SK-N-SH (cell line): Measurements from ENCODE around the gene CHST7. TPM values are rescaled to one million over a fixed set of nuclear protein-coding genes. Genes with fewer than 3 reads are reported as not detected.

Source experiments
- CTCF ChIA-PET: fragments of 300-600, 350-600 bp; formaldehyde crosslinking; extraction: SDS; loops from one replicate; lab custom pipeline; 2021; lab: Yijun Ruan, JAX
- POLR2A ChIA-PET: fragments of 350-600 bp; sonication (Branson Sonifier 250); formaldehyde crosslinking; extraction: SDS; loops from one replicate; lab custom pipeline; 2020; ENCODE audit warnings: antibody characterized with exemption, inconsistent platforms; lab: Yijun Ruan, JAX
- DNase-seq: peaks from one replicate; pipeline ENCODE4 v3.0.0; 2012
- H2AFZ ChIP-seq: fragments of 200-600 bp; sonication (generic); 2 replicates; pipeline ENCODE4 v1.8.1; 2016; ENCODE audit warnings: antibody characterized with exemption, mild to moderate bottlenecking, low read depth
- H3F3A ChIP-seq: fragments of 200-600 bp; sonication (generic); replicated peaks from 2 replicates; pipeline ENCODE3; 2016; ENCODE audit warnings: antibody characterized with exemption, mild to moderate bottlenecking; ENCODE audit not compliant: insufficient read depth
- H3K27ac ChIP-seq, 2 experiments: fragments of 200-500 bp in 1 of 2; fragments of 200-600 bp in 1 of 2; sonication (Bioruptor generic) in 1 of 2; sonication (generic), shearing (Covaris generic) in 1 of 2; 2 replicates each; pipeline versions ENCODE4 v1.5.1 to v1.6.1; 2014 to 2016; ENCODE audit warnings: low read depth in 2 of 2, inconsistent platforms in 1 of 2, low read length in 1 of 2, mild to moderate bottlenecking in 1 of 2, mixed read lengths in 1 of 2
- H3K27me3 ChIP-seq: fragments of 200-600 bp; sonication (generic), shearing (Covaris generic); 2 replicates; pipeline ENCODE4 v1.6.1; 2016; ENCODE audit warnings: mixed run types; ENCODE audit not compliant: insufficient read depth
- H3K36me3 ChIP-seq, 2 experiments: fragments of 200-500 bp in 1 of 2; fragments of 200-600 bp in 1 of 2; sonication (Bioruptor generic) in 1 of 2; sonication (generic) in 1 of 2; replicated peaks in 1 of 2; 2 replicates each; pipeline versions ENCODE3 to v1.5.1; 2014 to 2016; ENCODE audit warnings: low read length in 1 of 2, mild to moderate bottlenecking in 1 of 2; ENCODE audit not compliant: insufficient read depth in 2 of 2, control insufficient read depth in 1 of 2
- H3K4me1 ChIP-seq, 2 experiments: fragments of 200-500 bp in 1 of 2; fragments of 200-600 bp in 1 of 2; sonication (Bioruptor generic) in 1 of 2; sonication (generic), shearing (Covaris generic) in 1 of 2; 2 replicates each; pipeline versions ENCODE4 v1.5.1 to v1.6.1; 2014 to 2016; ENCODE audit warnings: low read depth in 1 of 2, low read length in 1 of 2, mixed run types in 1 of 2; ENCODE audit not compliant: insufficient read depth in 2 of 2, control insufficient read depth in 1 of 2
- H3K4me2 ChIP-seq: fragments of 200-600 bp; sonication (generic), shearing (Covaris generic); 2 replicates; pipeline ENCODE4 v1.6.1; 2017; ENCODE audit warnings: mixed run types
- H3K4me3 ChIP-seq, 2 experiments: fragments of 200-500 bp in 1 of 2; fragments of 200-600 bp in 1 of 2; sonication (Bioruptor generic) in 1 of 2; sonication (generic), shearing (Covaris generic) in 1 of 2; 2 replicates each; pipeline versions ENCODE4 v1.5.1 to v1.8.1; 2014 to 2016; ENCODE audit warnings: low read depth in 2 of 2, inconsistent platforms in 1 of 2, low read length in 1 of 2, mild to moderate bottlenecking in 1 of 2, mixed read lengths in 1 of 2, moderate library complexity in 1 of 2
- H3K79me2 ChIP-seq: fragments of 200-600 bp; sonication (generic); 2 replicates; pipeline ENCODE4 v1.8.1; 2017; ENCODE audit warnings: mild to moderate bottlenecking; ENCODE audit not compliant: insufficient read depth
- H3K9ac ChIP-seq: fragments of 200-600 bp; sonication (generic); 2 replicates; pipeline ENCODE4 v1.6.1; 2017; ENCODE audit warnings: mixed run types
- H3K9me2 ChIP-seq: fragments of 200-600 bp; sonication (generic); 2 replicates; pipeline ENCODE4 v1.6.1; 2017; ENCODE audit warnings: mixed run types
- H3K9me3 ChIP-seq: fragments of 200-600 bp; sonication (generic); 2 replicates; pipeline ENCODE4 v1.6.1; 2017; ENCODE audit warnings: mixed run types, mild to moderate bottlenecking, moderate library complexity
- H4K20me1 ChIP-seq: fragments of 200-600 bp; sonication (generic); 2 replicates; pipeline ENCODE4 v1.6.1; 2017; ENCODE audit warnings: mild to moderate bottlenecking, mixed run types; ENCODE audit not compliant: insufficient read depth
- CTCF ChIP-seq: fragments of 200-600 bp; sonication (generic); IDR thresholded peaks from 2 replicates; pipeline ENCODE4 v1.6.1; 2017; ENCODE audit warnings: antibody characterized with exemption, mild to moderate bottlenecking, moderate library complexity
- EP300 ChIP-seq, 2 experiments: IDR thresholded peaks; 2 replicates each; pipeline versions ENCODE4 v1.4.0 to v1.6.1; 2012; ENCODE audit warnings: borderline replicate concordance in 1 of 2, low read depth in 1 of 2, low read length in 1 of 2
- EZH2phosphoT487 ChIP-seq: fragments of 200-600 bp; sonication (generic); IDR thresholded peaks from 2 replicates; pipeline ENCODE4 v1.6.1; 2017; ENCODE audit warnings: low read depth, mixed run types, mild to moderate bottlenecking, antibody characterized with exemption, moderate library complexity, borderline replicate concordance
- FOSL2 ChIP-seq: IDR thresholded peaks from 2 replicates; pipeline ENCODE4 v1.4.0; 2012; ENCODE audit warnings: low read depth, mild to moderate bottlenecking, moderate library complexity, borderline replicate concordance
- FOXJ3 ChIP-seq: sonication (generic); formaldehyde crosslinking; IDR thresholded peaks from 2 replicates; pipeline ENCODE4 v1.5.1; 2020; ENCODE audit warnings: mild to moderate bottlenecking, missing genetic modification reagents
- GABPA ChIP-seq: IDR thresholded peaks from 2 replicates; pipeline ENCODE4 v1.4.0; 2012; ENCODE audit warnings: low read depth, mild to moderate bottlenecking
- IRF3 ChIP-seq: fragments of 150-350 bp; IDR thresholded peaks from 2 replicates; pipeline ENCODE4 v1.6.1; 2016; ENCODE audit warnings: mild to moderate bottlenecking, low read depth, low read length
- JUND ChIP-seq: IDR thresholded peaks from 2 replicates; pipeline ENCODE4 v1.4.0; 2012
- MAX ChIP-seq: IDR thresholded peaks from 2 replicates; pipeline ENCODE4 v1.4.0; 2012; ENCODE audit warnings: low read depth
- MEF2A ChIP-seq: IDR thresholded peaks from 2 replicates; pipeline ENCODE4 v1.4.0; 2012; ENCODE audit warnings: low read depth, borderline replicate concordance
- NRF1 ChIP-seq: IDR thresholded peaks from 2 replicates; pipeline ENCODE4 v1.6.1; 2012; ENCODE audit warnings: low read depth, mild to moderate bottlenecking, low read length
- PBX3 ChIP-seq: IDR thresholded peaks from 2 replicates; pipeline ENCODE4; 2012
- RCOR1 ChIP-seq: fragments of 150-350 bp; IDR thresholded peaks from 2 replicates; pipeline ENCODE4 v1.6.1; 2017; ENCODE audit warnings: antibody characterized with exemption, low read length
- RXRA ChIP-seq: IDR thresholded peaks from 2 replicates; pipeline ENCODE4 v1.4.0; 2012; ENCODE audit warnings: low read depth, mild to moderate bottlenecking, borderline replicate concordance
- SIN3A ChIP-seq: IDR thresholded peaks from 2 replicates; pipeline ENCODE4 v1.6.1; 2012; ENCODE audit warnings: low read depth, mild to moderate bottlenecking, low read length, moderate library complexity, borderline replicate concordance
- SMC3 ChIP-seq: IDR thresholded peaks from 2 replicates; pipeline ENCODE4 v1.6.1; 2012; ENCODE audit warnings: low read depth, low read length, improper control_type of control experiment
- TAF1 ChIP-seq: IDR thresholded peaks from 2 replicates; pipeline ENCODE4 v1.6.1; 2012; ENCODE audit warnings: low read depth, mild to moderate bottlenecking, low read length, moderate library complexity, borderline replicate concordance
- TCF12 ChIP-seq: IDR thresholded peaks from 2 replicates; pipeline ENCODE4 v1.4.0; 2012
- TEAD4 ChIP-seq: IDR thresholded peaks from 2 replicates; pipeline ENCODE4 v1.4.0; 2012; ENCODE audit warnings: mild to moderate bottlenecking, borderline replicate concordance; ENCODE audit not compliant: insufficient read depth
- USF1 ChIP-seq: IDR thresholded peaks from 2 replicates; pipeline ENCODE4 v1.4.0; 2012; ENCODE audit warnings: low read depth, borderline replicate concordance
- ZBTB33 ChIP-seq: IDR thresholded peaks from 2 replicates; pipeline ENCODE4 v1.4.0; 2012; ENCODE audit warnings: low read depth, borderline replicate concordance
- WGBS: methylation state at CpG from one replicate; pipeline ENCODE4 v1.1.6; 2017; ENCODE audit warnings: low lambda C conversion rate; 5-methylcytosine and 5-hydroxymethylcytosine counted together
- polyA plus RNA-seq, 3 experiments: library from polyadenylated mRNA; depleted of rRNA; stranded (reverse); fragments of >200 nt; gene quantifications; 2 replicates each; pipeline ENCODE4 v1.2.3, GENCODE V29; 2012

CHST7 gene
- polyA plus RNA-seq, 1 of the 3 experiments (the other 2 are of a cell fraction), result 6.2 TPM

- H3K4me1 ChIP-seq, result no peaks in the 10 kb centered on the region
- no peaks in the 10 kb centered on the region for H3K9me2 ChIP-seq
- no peak for DNase-seq
- CTCF ChIA-PET, result no interaction called here
- no peak overlapping the region for H3K4me3 ChIP-seq
- no peak for TF ChIP-seq NRF1
- no peak for TF ChIP-seq RCOR1
- no peak for TF ChIP-seq SIN3A
- TF ChIP-seq TAF1, result no peak
- no peak for TF ChIP-seq GABPA
- no peak for TF ChIP-seq PBX3
- TF ChIP-seq MAX, result no peak
- TF ChIP-seq SMC3, result no peak
- no peak for TF ChIP-seq IRF3
- no peak for TF ChIP-seq EZH2phosphoT487
- TF ChIP-seq MEF2A, result no peak
- TF ChIP-seq FOXJ3 (CRISPR knock-in tag), result no peak
- no peak for TF ChIP-seq ZBTB33
- no peak for TF ChIP-seq JUND
- TF ChIP-seq TEAD4, result no peak
- no peak overlapping the region for H2AFZ ChIP-seq
- no peaks in the 10 kb centered on the region for H4K20me1 ChIP-seq
- H3F3A ChIP-seq, result no peaks in the 10 kb centered on the region
- 53% methylated on average over 7 of the region's 7 CpGs for WGBS
- H3K4me2 ChIP-seq, result no peak overlapping the region
- H3K79me2 ChIP-seq, result no peaks in the 10 kb centered on the region
- no peaks in the 10 kb centered on the region for H3K9me3 ChIP-seq
- no peak overlapping the region for H3K9ac ChIP-seq
- no peaks in the 10 kb centered on the region for H3K36me3 ChIP-seq
- H3K27ac ChIP-seq, result no peak overlapping the region
- no peaks in the 10 kb centered on the region; the same call in 1 of the 2 replicates for H3K27me3 ChIP-seq
- POLR2A ChIA-PET, result no interaction called here
Observed at GRCh38 chrX:46626566-46626965, 53.0 kb downstream of the CHST7 start.

GRCh38 chrX:46627062-46627461, 53.5 kb downstream of the CHST7 start:
- Histone ChIP-seq H3K27ac (no peak overlapping the region), H4K20me1 (no peaks in the 10 kb centered on the region), H3K9ac (no peak overlapping the region), H3K79me2 (no peaks in the 10 kb centered on the region), H3K9me2 (no peaks in the 10 kb centered on the region), H3K4me1 (no peaks in the 10 kb centered on the region), H3K9me3 (no peaks in the 10 kb centered on the region), H3K4me2 (no peak overlapping the region), H3K36me3 (no peaks in the 10 kb centered on the region), H2AFZ (no peak overlapping the region), H3F3A (no peaks in the 10 kb centered on the region), H3K27me3 (no peaks in the 10 kb centered on the region; the same call in 1 of the 2 replicates), H3K4me3 (no peak overlapping the region)
- POLR2A ChIA-PET, result no interaction called here
- CTCF ChIA-PET, result no interaction called here
- DNase-seq, result no peak
- 51% methylated on average over 4 of the region's 4 CpGs for WGBS
- no peak for TF ChIP-seq IRF3
- TF ChIP-seq USF1, result no peak
- TF ChIP-seq FOSL2, result no peak
- no peak for TF ChIP-seq EP300 (IDR thresholded peaks at IDR 0.05; ENCODE audit: borderline replicate concordance in 1 of 2, low read depth in 1 of 2, low read length in 1 of 2)
- no peak for TF ChIP-seq TCF12
- no peak for TF ChIP-seq RXRA
- no peak for TF ChIP-seq SMC3
- TF ChIP-seq NRF1, result no peak
- TF ChIP-seq EZH2phosphoT487, result no peak
- TF ChIP-seq CTCF, result no peak
